CD14-positive monocyte (primary cell): Measurements from ENCODE around the gene CMYA5. TPM values are rescaled to one million over a fixed set of nuclear protein-coding genes. Genes with fewer than 3 reads are reported as not detected.

Source experiments
- DNase-seq, 3 donors: peaks; one replicate each; pipeline ENCODE4 v3.0.0-alpha.2; 2011 to 2022
- H2AFZ ChIP-seq: 2 replicates; pipeline ENCODE4 v1.6.0; 2012; ENCODE audit warnings: mild to moderate bottlenecking, low read depth, low read length, inconsistent platforms; ENCODE audit not compliant: insufficient read depth, poor library complexity, severe bottlenecking
- H3K27ac ChIP-seq, 2 donors: 1 replicate in 1 of 2; 2 replicates in 1 of 2; pipeline ENCODE4 v1.5.1; 2012 to 2013; ENCODE audit warnings: low read length in 2 of 2, control low read depth in 1 of 2, inconsistent platforms in 1 of 2, low read depth in 1 of 2, mild to moderate bottlenecking in 1 of 2
- H3K27me3 ChIP-seq, 2 donors: one replicate each; pipeline versions ENCODE4 v1.6.0 to v1.6.1; 2011 to 2013; ENCODE audit warnings: low read length in 2 of 2; ENCODE audit not compliant: control insufficient read depth in 2 of 2, insufficient read depth in 2 of 2
- H3K36me3 ChIP-seq, 2 donors: replicated peaks in 1 of 2; 1 replicate in 1 of 2; 2 replicates in 1 of 2; pipeline versions ENCODE4 v1.5.1 to v1.6.1; 2012 to 2013; ENCODE audit warnings: low read length in 2 of 2, control low read depth in 1 of 2, inconsistent platforms in 1 of 2, mild to moderate bottlenecking in 1 of 2; ENCODE audit not compliant: insufficient read depth in 2 of 2, control insufficient read depth in 1 of 2
- H3K4me1 ChIP-seq, 2 donors: 1 replicate in 1 of 2; 2 replicates in 1 of 2; pipeline versions ENCODE4 v1.5.1 to v1.6.1; 2012 to 2013; ENCODE audit warnings: low read length in 2 of 2, control low read depth in 1 of 2, inconsistent platforms in 1 of 2, mild to moderate bottlenecking in 1 of 2, moderate library complexity in 1 of 2; ENCODE audit not compliant: insufficient read depth in 2 of 2, control insufficient read depth in 1 of 2
- H3K4me2 ChIP-seq: replicated peaks from 2 replicates; pipeline ENCODE3; 2012; ENCODE audit warnings: low read length, moderate library complexity, mild to moderate bottlenecking; ENCODE audit not compliant: poor library complexity, severe bottlenecking; ENCODE audit errors: extremely low read depth
- H3K4me3 ChIP-seq, 3 experiments: fragments of 200-600 bp in 1 of 3; sonication (generic) in 1 of 3; replicated peaks in 1 of 3; 1 replicate in 2 of 3; 2 replicates in 1 of 3; pipeline ENCODE4 v1.5.1; 2011 to 2013; ENCODE audit warnings: low read length in 3 of 3, mild to moderate bottlenecking in 3 of 3, control low read depth in 2 of 3, low read depth in 2 of 3, inconsistent platforms in 1 of 3, moderate library complexity in 1 of 3
- H3K79me2 ChIP-seq: 2 replicates; pipeline ENCODE4 v1.6.0; 2012; ENCODE audit warnings: mild to moderate bottlenecking, control low read depth, inconsistent platforms, low read length, moderate library complexity; ENCODE audit not compliant: insufficient read depth
- H3K9ac ChIP-seq: 2 replicates; pipeline ENCODE4 v1.6.0; 2017; ENCODE audit warnings: low read length, mild to moderate bottlenecking; ENCODE audit not compliant: insufficient read depth, poor library complexity, severe bottlenecking
- H3K9me3 ChIP-seq, 2 donors: replicated peaks in 1 of 2; 1 replicate in 1 of 2; 2 replicates in 1 of 2; pipeline versions ENCODE4 v1.5.1 to v1.6.1; 2012 to 2013; ENCODE audit warnings: low read length in 2 of 2, control low read depth in 1 of 2; ENCODE audit not compliant: control insufficient read depth in 1 of 2, insufficient read depth in 1 of 2
- H4K20me1 ChIP-seq: 2 replicates; pipeline ENCODE4 v1.6.0; 2012; ENCODE audit warnings: mild to moderate bottlenecking, low read length, control low read depth, moderate library complexity; ENCODE audit not compliant: insufficient read depth
- H3K27ac Mint-ChIP-seq, 7 donors: one replicate each; pipeline ENCODE4 v1.8.0; 2020; ENCODE audit warnings: mild to moderate bottlenecking in 7 of 7, mixed read lengths in 7 of 7, moderate library complexity in 6 of 7, inconsistent platforms in 2 of 7
- H3K27me3 Mint-ChIP-seq, 3 donors: one replicate each; pipeline ENCODE4 v1.8.0; 2021 to 2022; ENCODE audit warnings: low read depth in 3 of 3, mild to moderate bottlenecking in 3 of 3, mixed read lengths in 3 of 3, moderate library complexity in 3 of 3, inconsistent platforms in 1 of 3
- H3K36me3 Mint-ChIP-seq, 2 donors: one replicate each; pipeline ENCODE4 v1.8.0; 2020; ENCODE audit warnings: mixed read lengths in 2 of 2, inconsistent platforms in 1 of 2, mild to moderate bottlenecking in 1 of 2
- H3K4me1 Mint-ChIP-seq: one replicate; pipeline ENCODE4 v1.8.0; 2020; ENCODE audit warnings: mild to moderate bottlenecking, mixed read lengths
- H3K4me3 Mint-ChIP-seq, 2 donors: one replicate each; pipeline ENCODE4 v1.8.0; 2020; ENCODE audit warnings: mild to moderate bottlenecking in 2 of 2, mixed read lengths in 2 of 2, moderate library complexity in 1 of 2
- H3K9me3 Mint-ChIP-seq, 7 donors: one replicate each; pipeline ENCODE4 v1.8.0; 2020 to 2022; ENCODE audit warnings: mixed read lengths in 7 of 7, mild to moderate bottlenecking in 6 of 7, moderate library complexity in 6 of 7, inconsistent platforms in 2 of 7
- CTCF ChIP-seq: fragments of 200-600 bp; IDR thresholded peaks from one replicate; pipeline ENCODE4 v1.8.0; 2022; ENCODE audit warnings: antibody characterized with exemption, mild to moderate bottlenecking
- WGBS: methylation state at CpG from one replicate; pipeline ENCODE4 v1.1.5; 2013; ENCODE audit warnings: missing lambda C conversion rate; ENCODE audit not compliant: insufficient coverage; 5-methylcytosine and 5-hydroxymethylcytosine counted together
- intact Hi-C, 2 donors: fragments of 100-400 bp; cut with micrococcal nuclease; formaldehyde crosslinking; loops; one replicate each; pipeline versions ENCODE4 v1.15.0 to v1.15.1; 2023
- polyA plus RNA-seq, 3 donors: library from polyadenylated mRNA; depleted of rRNA in 1 of 3; unstranded in 2 of 3; stranded (reverse) in 1 of 3; fragments of 300-500 nt in 2 of 3; fragments of >200 nt in 1 of 3; fragmentation: Illumina TruSeq in 2 of 3; gene quantifications; 1 replicate in 2 of 3; 2 replicates in 1 of 3; pipeline ENCODE4 v1.2.3, GENCODE V29; 2012 to 2021

CMYA5 gene
- polyA plus RNA-seq, 3 donors: 0.01 to 0.17 TPM; not detected in 1

- H3K4me3 ChIP-seq: no peak overlapping the region
- H3K9me3 Mint-ChIP-seq: no peaks in the 10 kb centered on the region
- peaks cover 54% of the 10 kb centered on the region for H4K20me1 ChIP-seq
- no peaks in the 10 kb centered on the region for H3K27me3 ChIP-seq
- no peaks in the 10 kb centered on the region for H3K4me1 ChIP-seq
- no peak overlapping the region for H3K4me2 ChIP-seq
- H3K9ac ChIP-seq: no peak overlapping the region
- peaks cover 1% of the 10 kb centered on the region for H3K4me1 Mint-ChIP-seq
- DNase-seq: no peak
- H3K36me3 Mint-ChIP-seq: peaks cover 70 to 88% of the 10 kb centered on the region in 2 donors
- no peak overlapping the region for H3K4me3 Mint-ChIP-seq
- H3K27ac Mint-ChIP-seq: no peak overlapping the region
- intact Hi-C loops: no loop called here
- peaks cover 30% of the 10 kb centered on the region for H3K79me2 ChIP-seq
- WGBS: no CpG with 5 or more reads among the region's 1 CpG
- no peak overlapping the region for H3K27ac ChIP-seq
- peaks cover 74 to 99% of the 10 kb centered on the region in 2 donors for H3K36me3 ChIP-seq
- H2AFZ ChIP-seq: no peak overlapping the region
- no peak for TF ChIP-seq CTCF
- no peaks in the 10 kb centered on the region for H3K9me3 ChIP-seq
- peaks cover 0 to 2% (median 1%) of the 10 kb centered on the region in 3 donors for H3K27me3 Mint-ChIP-seq
Measured at GRCh38 chr5:79641414-79641813, 48.2 kb upstream of the CMYA5 start.

GRCh38 chr5:79642210-79642609, 47.4 kb upstream of the CMYA5 start:
- no peak for DNase-seq
- TF ChIP-seq CTCF: no peak
- WGBS: no CpG with 5 or more reads among the region's 1 CpG
- H3K27me3 ChIP-seq: no peaks in the 10 kb centered on the region
- Mint-ChIP-seq H3K27ac (no peak overlapping the region), H3K9me3 (no peaks in the 10 kb centered on the region), H3K4me1 (peaks cover 1% of the 10 kb centered on the region), H3K36me3 (peaks cover 71 to 90% of the 10 kb centered on the region in 2 donors), H3K4me3 (no peak overlapping the region), H3K27me3 (peaks cover 0 to 2% (median 1%) of the 10 kb centered on the region in 3 donors)
- peaks cover 54% of the 10 kb centered on the region for H4K20me1 ChIP-seq
- no peak overlapping the region for H3K4me3 ChIP-seq
- intact Hi-C loops: no loop called here
- no peak overlapping the region for H3K4me2 ChIP-seq
- H3K9me3 ChIP-seq: no peaks in the 10 kb centered on the region
- H3K36me3 ChIP-seq: peaks cover 78 to 99% of the 10 kb centered on the region in 2 donors
- peaks cover 25% of the 10 kb centered on the region for H3K79me2 ChIP-seq
- no peak overlapping the region for H3K27ac ChIP-seq
- no peaks in the 10 kb centered on the region for H3K4me1 ChIP-seq
- no peak overlapping the region for H3K9ac ChIP-seq
- H2AFZ ChIP-seq: no peak overlapping the region
